ENCODE results near the gene THAP9.
"Not testable (repeated sequence)": the region's sequence is repeated elsewhere in the genome, so short reads cannot be mapped to it uniquely, and the experiment has no call there.

The THAP9 gene

GRCh38 chr4:82900411-82901182 is at the start of gene THAP9:
THAP9 (plus strand) TSS chr4:82900735; CDS start chr4:82900803, 68 bp downstream.
- peak; percentile 91 to 99 for DNase-seq

GRCh38 chr4:82851318-82851717 is 49.2 kb upstream of the THAP9 start:
- DNase-seq, result no peak

- DNase-seq, result no peak
Observed at GRCh38 chr4:82851885-82852750, 48.4 kb upstream of the THAP9 start.

GRCh38 chr4:82852751-82853285 is 47.7 kb upstream of the THAP9 start:
- no peak for DNase-seq

- DNase-seq, result not testable (repeated sequence)
Observed at GRCh38 chr4:82860487-82860886, 40.0 kb upstream of the THAP9 start.

GRCh38 chr4:82861529-82861928 is 39.0 kb upstream of the THAP9 start:
- no peak for DNase-seq

- no peak for DNase-seq
Observed at GRCh38 chr4:82864336-82864979, 36.1 kb upstream of the THAP9 start.

- no peak for DNase-seq
Observed at GRCh38 chr4:82865592-82865991, 34.9 kb upstream of the THAP9 start.

- not testable (repeated sequence) for DNase-seq
Observed at GRCh38 chr4:82866033-82866432, 34.5 kb upstream of the THAP9 start.

GRCh38 chr4:82866706-82867385 is 33.7 kb upstream of the THAP9 start:
- no peak for DNase-seq

- DNase-seq, result no peak
Observed at GRCh38 chr4:82868572-82868971, 32.0 kb upstream of the THAP9 start.

GRCh38 chr4:82885410-82885809 is 15.1 kb upstream of the THAP9 start:
- no peak for DNase-seq

- no peak for DNase-seq
Observed at GRCh38 chr4:82886147-82886942, 14.2 kb upstream of the THAP9 start.

- DNase-seq, result no peak
Observed at GRCh38 chr4:82889287-82889686, 11.2 kb upstream of the THAP9 start.

- no peak for DNase-seq
Observed at GRCh38 chr4:82890528-82890900, 10.0 kb upstream of the THAP9 start.

- peak; percentile 94 to 96 for DNase-seq
Observed at GRCh38 chr4:82890901-82891706, 9.4 kb upstream of the THAP9 start, which contains the start of gene SEC31A. SEC31A (minus strand) TSS chr4:82891153; CDS start chr4:82881936, 9,217 bp downstream.

- DNase-seq, result no peak
Observed at GRCh38 chr4:82891707-82892466, 8.6 kb upstream of the THAP9 start.

GRCh38 chr4:82892467-82892802 is 8.1 kb upstream of the THAP9 start:
- no peak for DNase-seq

- no peak for DNase-seq
Observed at GRCh38 chr4:82893942-82894341, 6.6 kb upstream of the THAP9 start.

- no peak for DNase-seq
Observed at GRCh38 chr4:82896755-82897154, 3.8 kb upstream of the THAP9 start.
